Activated CD4-positive, alpha-beta T cell treated with anti-CD3 and anti-CD28 coated beads for 48 hours (primary cell): ENCODE data around the gene SLC7A1.
A peak's percentile ranks its signal among the peaks of the same experiment; 100 is the strongest.

ENCODE experiments used
- DNase-seq: peaks from one replicate; pipeline ENCODE4 v3.0.0-alpha.2; 2020

SLC7A1 gene

DNA sequence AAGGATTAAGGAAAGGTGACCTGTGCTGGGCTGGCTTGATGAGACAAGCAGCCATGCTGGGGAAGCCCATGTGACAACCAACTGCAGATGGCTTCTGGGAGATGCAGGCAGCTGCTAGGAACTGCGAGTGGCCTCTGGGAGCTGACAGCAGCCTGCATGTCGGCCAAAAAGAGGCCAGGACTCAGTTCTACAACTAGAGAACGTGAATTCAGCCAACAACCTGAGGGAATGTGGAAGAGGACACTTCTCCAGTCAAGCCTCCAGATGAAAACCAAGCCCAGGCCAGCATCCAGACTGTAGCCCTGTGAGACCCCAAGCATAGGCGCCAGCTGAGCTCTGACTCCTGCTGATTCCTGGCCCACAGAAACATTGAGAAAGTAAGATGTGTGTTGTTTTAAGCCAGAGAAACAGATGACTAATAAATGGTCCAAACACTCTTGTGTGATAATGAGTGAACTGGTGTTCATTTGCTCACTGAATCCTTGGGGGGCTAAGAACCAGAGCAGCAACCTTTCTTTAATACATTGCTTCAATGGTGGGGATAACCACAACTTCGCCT is 45.0 kb downstream of the SLC7A1 start:
- DNase-seq = no peak

- DNase-seq = no peak
Observed at GRCh38 chr13:29548722-29549121, 46.8 kb downstream of the SLC7A1 start.

GRCh38 chr13:29547153-29547552 is 48.3 kb downstream of the SLC7A1 start:
- no peak for DNase-seq

DNA sequence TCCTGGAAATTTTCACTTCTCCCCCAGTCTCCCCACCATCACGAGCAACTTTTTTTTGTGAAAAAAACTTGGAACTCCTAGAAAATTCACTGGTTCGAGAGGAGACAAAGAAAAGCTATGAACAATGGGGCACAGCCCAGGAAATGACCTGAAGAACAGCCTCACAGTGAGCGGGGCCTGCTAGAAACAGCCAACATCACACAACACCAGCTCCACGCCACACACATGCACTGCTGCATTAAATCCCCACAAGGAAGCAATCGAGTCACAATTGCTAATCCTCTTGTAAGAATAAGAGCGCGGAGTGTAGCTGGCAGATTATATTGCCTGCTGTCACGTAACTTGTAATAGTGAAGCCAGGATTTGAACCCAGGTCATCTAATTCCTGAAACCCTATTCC is 48.8 kb downstream of the SLC7A1 start:
- no peak for DNase-seq

GRCh38 chr13:29545988-29546387 is 49.5 kb downstream of the SLC7A1 start:
- DNase-seq = no peak

GRCh38 chr13:29543230-29544215 is 52.0 kb downstream of the SLC7A1 start:
- peak; percentile 83 for DNase-seq

DNA sequence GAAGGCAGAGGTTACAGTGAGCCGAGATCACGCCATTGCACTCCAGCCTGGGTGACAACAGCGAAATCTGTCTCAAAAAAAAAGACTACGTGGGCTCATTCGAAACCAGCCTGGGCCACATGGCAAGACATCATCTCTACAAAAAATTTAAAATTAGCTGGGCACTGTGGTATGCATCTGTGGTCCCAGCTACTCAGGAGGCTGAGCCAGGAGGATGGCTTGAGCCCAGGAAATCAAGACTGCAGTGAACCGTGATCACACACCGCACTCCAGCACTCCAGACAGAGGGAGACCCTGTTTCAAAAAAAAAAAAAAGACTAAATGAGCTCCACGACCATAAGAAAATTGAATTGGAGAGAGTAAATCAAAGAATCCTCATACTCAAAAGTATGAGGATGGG is 53.1 kb downstream of the SLC7A1 start:
- no peak for DNase-seq

GRCh38 chr13:29541400-29541799 is 54.1 kb downstream of the SLC7A1 start:
- DNase-seq = no peak

DNA sequence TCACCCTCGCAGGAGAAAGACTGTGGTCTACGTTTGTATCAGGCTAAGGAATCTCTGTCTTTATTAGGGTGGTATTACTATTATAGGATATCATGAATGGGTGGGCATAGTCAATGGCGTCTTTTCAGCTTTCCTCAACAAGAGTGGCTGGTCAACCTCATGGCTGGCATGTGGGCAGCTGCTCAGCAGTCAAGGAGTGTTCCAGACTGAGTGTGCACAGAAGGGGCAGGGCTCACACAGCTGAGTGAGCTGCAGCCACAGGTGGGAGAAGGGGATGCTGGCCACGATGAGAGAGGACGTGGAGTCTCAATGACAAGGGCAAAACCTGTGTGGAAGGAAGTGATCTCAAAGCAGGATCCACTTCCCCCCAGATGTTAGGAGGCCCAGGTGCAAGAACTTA is 54.7 kb downstream of the SLC7A1 start:
- no peak for DNase-seq

DNA sequence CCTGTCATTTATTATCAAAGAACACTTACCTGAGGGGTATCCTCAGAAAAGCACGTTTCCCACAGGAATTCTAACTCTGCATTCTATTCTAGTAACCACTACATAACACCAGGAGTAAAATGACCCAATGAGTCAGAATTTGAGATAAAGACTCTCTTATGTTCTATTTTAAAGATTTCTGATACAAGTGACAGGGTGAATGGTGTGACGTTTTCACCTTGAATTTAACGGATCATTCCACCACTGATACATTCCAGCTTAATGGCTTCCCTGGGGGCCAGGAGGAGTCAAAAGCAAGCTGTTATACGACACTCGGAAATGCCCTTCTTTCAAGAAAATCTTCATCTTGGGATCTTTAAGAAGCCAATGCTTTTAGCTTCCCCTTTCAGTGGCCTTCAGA is 55.2 kb downstream of the SLC7A1 start:
- no peak for DNase-seq

- no peak for DNase-seq
Observed at GRCh38 chr13:29539856-29540255, 55.6 kb downstream of the SLC7A1 start.

DNA sequence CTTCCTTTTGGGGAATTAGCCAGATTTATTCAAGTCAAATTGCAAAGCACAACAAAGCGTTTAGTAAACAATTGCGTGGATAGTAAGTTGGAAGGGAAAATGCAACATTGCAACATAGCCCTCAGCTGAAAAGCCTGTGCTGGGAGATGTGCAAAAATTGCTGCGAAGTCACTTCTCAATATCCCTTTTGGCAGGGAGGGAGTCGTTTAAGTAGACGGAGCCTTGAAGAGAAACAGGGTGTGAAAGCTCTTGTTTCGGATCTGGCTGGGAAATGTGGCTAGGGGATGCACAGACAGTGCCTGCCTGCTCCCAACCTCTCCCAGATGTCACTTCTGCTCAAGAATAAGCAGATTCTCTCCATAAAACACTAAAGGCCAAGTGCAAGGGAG is 56.8 kb downstream of the SLC7A1 start:
- DNase-seq = no peak

- no peak for DNase-seq
Observed at GRCh38 chr13:29537736-29538651, 57.5 kb downstream of the SLC7A1 start.

GRCh38 chr13:29536853-29537252 is 58.6 kb downstream of the SLC7A1 start:
- no peak for DNase-seq

DNA sequence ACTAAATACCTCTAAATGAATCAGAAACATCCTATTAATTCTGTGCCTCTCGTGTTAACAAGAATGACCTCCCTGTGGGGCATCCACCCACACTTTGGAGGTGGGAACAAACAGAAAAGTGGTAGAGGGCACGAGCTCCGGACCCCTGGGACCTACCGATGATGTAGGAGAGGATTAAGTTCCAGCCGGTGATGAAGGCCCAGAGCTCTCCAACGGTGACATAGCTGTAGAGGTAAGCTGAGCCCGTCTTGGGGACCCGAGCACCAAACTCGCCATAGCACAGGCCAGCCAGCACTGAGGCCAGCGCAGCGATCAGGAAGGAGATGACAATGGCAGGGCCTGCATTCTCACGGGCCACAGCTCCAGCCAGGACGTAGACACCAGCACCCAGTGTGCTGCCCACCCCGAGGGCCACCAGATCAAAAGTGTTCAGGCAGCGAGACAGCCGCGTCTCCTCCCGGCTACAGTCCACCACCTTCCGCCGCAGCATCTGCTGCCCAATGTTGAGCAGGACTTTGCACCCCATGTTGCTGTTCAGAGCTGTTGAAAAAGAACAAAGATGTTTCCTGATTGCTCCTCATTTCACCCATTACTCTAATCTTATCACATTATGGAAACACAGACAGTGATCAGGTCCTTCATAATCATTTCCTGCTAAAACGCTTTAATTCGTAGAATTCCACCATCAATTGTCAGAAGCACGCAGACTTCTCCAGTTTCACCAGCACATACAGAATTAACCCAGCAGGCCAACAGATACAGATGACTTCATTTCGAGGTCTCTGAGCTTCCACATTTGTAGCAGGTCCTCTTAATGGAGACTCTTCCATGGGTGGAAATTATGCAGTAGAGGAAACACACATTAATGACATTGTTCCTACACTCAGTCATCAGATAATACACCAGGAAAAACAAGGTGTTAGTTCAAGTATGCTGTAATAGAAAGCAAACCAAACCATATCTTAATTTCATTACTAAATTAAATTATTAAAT is 59.5 kb downstream of the SLC7A1 start:
- no peak for DNase-seq

DNA sequence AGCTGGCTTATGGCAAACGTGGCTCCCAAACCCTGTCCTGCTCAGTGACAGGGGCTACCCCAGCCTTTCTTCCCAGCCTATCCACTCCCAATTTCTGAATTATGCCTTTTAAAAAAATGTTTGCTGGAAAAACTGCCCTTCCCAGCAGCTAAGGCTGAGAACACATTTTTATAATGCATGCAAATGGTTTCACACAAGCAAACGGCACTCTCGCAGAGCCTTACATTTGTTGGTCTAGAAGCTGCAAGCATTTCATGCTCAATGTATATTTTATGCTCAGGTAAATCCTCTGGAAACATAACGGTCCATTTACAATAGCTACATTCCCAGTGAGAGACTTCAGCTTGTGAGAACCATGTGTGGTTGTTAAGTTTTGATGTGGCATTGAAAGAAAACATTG is 61.4 kb downstream of the SLC7A1 start:
- DNase-seq = no peak

DNA sequence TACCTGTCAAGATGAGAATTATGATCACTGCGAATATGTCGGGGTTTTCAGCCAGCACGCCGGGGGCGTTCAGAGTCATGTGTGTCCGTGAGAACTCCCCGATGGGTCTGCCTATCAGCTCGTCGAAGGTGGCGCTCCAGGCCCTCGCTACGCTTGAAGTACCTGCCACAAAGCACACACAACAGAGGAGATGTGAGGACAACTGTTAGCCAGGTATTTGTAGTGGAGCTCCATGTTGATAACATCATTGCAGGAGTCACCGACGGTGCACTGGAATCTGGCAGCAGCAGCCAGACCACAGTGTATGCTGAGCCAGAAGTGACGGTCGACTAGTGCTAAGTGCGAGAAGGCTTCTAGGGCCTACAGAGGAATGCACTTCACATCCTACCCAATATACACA is 62.7 kb downstream of the SLC7A1 start:
- no peak for DNase-seq

- DNase-seq = no peak
Observed at GRCh38 chr13:29532116-29532515, 63.4 kb downstream of the SLC7A1 start.

DNA sequence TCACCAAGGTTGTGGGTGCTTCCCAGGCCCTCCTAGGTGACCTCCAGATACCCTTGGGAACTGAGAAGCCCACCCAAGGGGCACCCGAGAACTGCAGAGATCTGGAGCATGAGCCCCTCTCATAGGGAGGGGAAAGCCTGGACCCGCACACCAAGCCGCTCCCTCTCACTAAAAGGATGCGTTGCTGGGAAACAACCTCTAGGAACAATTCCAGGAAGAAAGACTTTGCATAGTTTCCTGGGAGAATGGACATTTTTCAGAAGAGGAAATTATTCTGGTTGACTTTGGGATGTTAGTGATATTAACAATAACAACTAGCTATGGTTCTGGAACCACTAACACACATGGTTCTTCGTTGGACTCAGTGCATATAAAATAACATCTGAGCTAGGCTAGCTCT is 64.6 kb downstream of the SLC7A1 start:
- DNase-seq = no peak

- DNase-seq = no peak
Observed at GRCh38 chr13:29529754-29530153, 65.7 kb downstream of the SLC7A1 start.

DNA sequence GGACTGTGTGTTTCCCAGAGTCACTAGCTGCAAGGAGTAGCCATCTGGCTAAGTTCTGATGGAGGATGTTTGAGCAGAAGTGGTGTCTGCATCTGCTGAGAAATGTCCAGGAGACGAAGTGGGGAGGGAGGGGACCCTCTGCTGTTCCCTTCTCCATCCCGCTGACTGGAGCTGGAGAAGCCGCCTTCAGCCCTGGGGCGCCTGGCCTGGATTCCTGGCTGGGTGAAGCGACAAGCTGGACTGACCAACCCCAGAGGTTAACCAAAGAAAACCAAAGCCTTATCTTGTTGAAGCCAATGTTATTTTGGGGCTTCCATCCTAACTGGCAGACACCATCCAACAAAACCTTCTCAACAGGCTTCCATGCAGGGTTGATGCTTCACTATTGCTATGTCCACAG is 67.6 kb downstream of the SLC7A1 start:
- DNase-seq = no peak

- DNase-seq = no peak
Observed at GRCh38 chr13:29527511-29527910, 68.0 kb downstream of the SLC7A1 start.
